ENCODE data around the gene ZNF749. TPM values are rescaled to one million over a fixed set of nuclear protein-coding genes. Genes with fewer than 3 reads are reported as not detected.
"Not testable (repeated sequence)": the region's sequence is repeated elsewhere in the genome, so short reads cannot be mapped to it uniquely, and the experiment has no call there.

Gene ZNF749
- total RNA-seq, 1 experiment from 2014 or later, result 21.6 TPM

DNA sequence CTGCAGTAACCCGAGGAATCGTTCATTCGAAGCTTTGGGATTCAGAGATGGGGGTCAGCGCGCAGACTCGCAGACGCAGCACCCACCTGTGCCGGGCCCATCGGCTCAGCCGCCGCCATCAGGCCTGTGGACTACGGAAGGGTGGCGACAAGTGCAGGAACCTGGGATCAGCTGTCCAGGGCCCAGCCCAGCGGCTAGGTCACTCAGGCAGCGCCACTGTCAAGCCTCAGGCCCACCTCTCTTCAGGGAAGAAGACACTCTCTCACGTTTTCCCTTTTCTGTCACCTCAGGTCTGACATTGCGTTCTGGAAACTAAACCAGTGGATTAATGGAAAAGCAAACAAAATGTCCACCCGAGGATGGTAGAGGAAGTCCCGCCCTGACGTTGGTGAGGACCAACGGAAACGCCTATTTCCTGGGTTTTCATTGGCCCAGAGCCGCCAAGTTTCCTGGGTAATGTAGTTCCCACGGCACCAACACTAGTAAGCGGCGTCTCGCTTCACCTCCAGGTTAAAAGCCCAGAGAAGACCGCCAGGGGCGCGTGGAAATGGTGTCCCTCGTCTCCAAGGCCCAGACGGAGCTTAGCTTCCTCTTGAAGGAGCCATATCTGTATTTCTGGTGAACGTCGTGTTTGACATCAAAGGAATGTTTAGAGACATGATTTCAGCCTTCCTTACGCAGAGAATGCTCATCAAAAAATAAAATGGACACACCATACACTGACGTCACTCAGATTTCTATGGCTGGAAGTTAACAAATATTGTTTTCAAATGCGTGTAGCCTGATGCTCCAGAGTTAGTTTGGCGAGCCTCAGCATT lies 42.3 kb downstream of the ZNF749 start, which contains the start of gene ZNF772:
Gene ZNF772, minus strand, starts transcription at position 376 of the 818 bp plus-strand sequence. Its CDS starts 257 bp downstream, at position 119.
- TSS peak; percentile 80 for BruUV-seq (replicated peaks)
- POLR2A ChIA-PET (ENCODE audit: low non-redundant PET), result interaction anchor here (0.6 kb wide), 1 partner anchor 336 kb away, joined by 3 read pairs; no protein-coding TSS in a partner anchor
- peak; percentile 64 for TF ChIP-seq CTCF (conservative IDR thresholded peaks at IDR 0.05; ENCODE audit: low read depth, low read length)
- no peak for TF ChIP-seq EZH2 (IDR thresholded peaks at IDR 0.05; ENCODE audit: borderline replicate concordance, low read depth, low read length, poor library complexity, severe bottlenecking)

GRCh38 chr19:57487477-57488298 lies 52.6 kb downstream of the ZNF749 start, which contains the start of gene ZNF419:
TSS of gene ZNF419 (plus strand) at chr19:57487750. CDS start at chr19:57487951, 201 bp downstream.
- CTCF ChIA-PET; intact Hi-C loops (cut with micrococcal nuclease; ENCODE audit: unreplicated experiment); BruUV-seq (replicated peaks); H3K9me3 ChIP-seq (ENCODE audit: low read depth, low read length, poor library complexity, severe bottlenecking); H3K27me3 ChIP-seq (replicated peaks; ENCODE audit: insufficient read depth, low read depth, low read length, poor library complexity); H3K4me1 ChIP-seq (ENCODE audit: insufficient read depth, low read length, poor library complexity, severe bottlenecking): not testable (repeated sequence)
- peak within 1 kb of the TSS; percentile 55 for H3K27ac ChIP-seq (ENCODE audit: low read depth, low read length, poor library complexity, severe bottlenecking)
- peak within 1 kb of the TSS; percentile 73 for H3K4me3 ChIP-seq (ENCODE audit: low read depth, low read length, poor library complexity, severe bottlenecking)
- peaks cover 20% of the 10 kb centered on the region for H3K36me3 ChIP-seq (ENCODE audit: insufficient read depth, low read length, poor library complexity, severe bottlenecking)
- POLR2A ChIA-PET (ENCODE audit: low non-redundant PET), result interaction anchor here (0.8 kb wide), 1 partner anchor 860 kb away, joined by 4 read pairs; no protein-coding TSS in a partner anchor
- DNase-seq (ENCODE audit: low spot score), result peak; percentile 91

More for the DNA sequence above, 42.3 kb downstream of the ZNF749 start, which contains the start of gene ZNF772:
- Histone ChIP-seq H3K9me3 (ENCODE audit: low read depth, low read length, poor library complexity, severe bottlenecking) (peaks cover 61% of the 10 kb centered on the region), H3K36me3 (ENCODE audit: insufficient read depth, low read length, poor library complexity, severe bottlenecking) (peaks cover 40% of the 10 kb centered on the region), H3K27me3 (replicated peaks; ENCODE audit: insufficient read depth, low read depth, low read length, poor library complexity) (no peaks in the 10 kb centered on the region), H3K4me3 (ENCODE audit: low read depth, low read length, poor library complexity, severe bottlenecking) (peak within 1 kb of the TSS; percentile 68), H3K27ac (ENCODE audit: low read depth, low read length, poor library complexity, severe bottlenecking) (peak within 1 kb of the TSS; percentile 68), H3K4me1 (ENCODE audit: insufficient read depth, low read length, poor library complexity, severe bottlenecking) (no peaks in the 10 kb centered on the region)
- peak; percentile 97 for DNase-seq (ENCODE audit: low spot score)
- intact Hi-C loops (cut with micrococcal nuclease; ENCODE audit: unreplicated experiment), result no loop called here
- CTCF ChIA-PET, result interaction anchor here (0.5 kb wide), 1 partner anchor 22 kb away, joined by 5 read pairs; no protein-coding TSS in a partner anchor

GRCh38 chr19:57488299-57488644 lies 53.1 kb downstream of the ZNF749 start:
- intact Hi-C loops (cut with micrococcal nuclease; ENCODE audit: unreplicated experiment); CTCF ChIA-PET; H3K9me3 ChIP-seq (ENCODE audit: low read depth, low read length, poor library complexity, severe bottlenecking); H3K4me1 ChIP-seq (ENCODE audit: insufficient read depth, low read length, poor library complexity, severe bottlenecking); H3K27me3 ChIP-seq (replicated peaks; ENCODE audit: insufficient read depth, low read depth, low read length, poor library complexity); H3K27ac ChIP-seq (ENCODE audit: low read depth, low read length, poor library complexity, severe bottlenecking); DNase-seq (ENCODE audit: low spot score); POLR2A ChIA-PET (ENCODE audit: low non-redundant PET): not testable (repeated sequence)
- Histone ChIP-seq H3K4me3 (ENCODE audit: low read depth, low read length, poor library complexity, severe bottlenecking) (peak overlapping the region; percentile 73), H3K36me3 (ENCODE audit: insufficient read depth, low read length, poor library complexity, severe bottlenecking) (peaks cover 25% of the 10 kb centered on the region)
- BruUV-seq (replicated peaks), result TSS peak; percentile 44

Other genes with a start within 250 kb of the ZNF749 start
- gene ZNF264, start 243.8 kb upstream of the ZNF749 start, total RNA-seq (2021), result 25.1 and 25.8 TPM in 2 replicates
- gene AURKC, start 204.3 kb upstream of the ZNF749 start, total RNA-seq (2021), result 1.2 and 1.5 TPM in 2 replicates
- 11.7 and 14.7 TPM in 2 replicates for gene ZNF805, start 194.7 kb upstream of the ZNF749 start, total RNA-seq (2021)
- gene ZNF460, start 154.8 kb upstream of the ZNF749 start, total RNA-seq (2021), result 53.3 and 58.4 TPM in 2 replicates
- 10.1 and 10.6 TPM in 2 replicates for gene ZNF543, start 114.9 kb upstream of the ZNF749 start, total RNA-seq (2021)
- gene ZNF304, start 84.1 kb upstream of the ZNF749 start, total RNA-seq (2021), result 10.2 and 11.0 TPM in 2 replicates
- gene TRAPPC2B, start 71.8 kb upstream of the ZNF749 start, total RNA-seq (2021), result 16.8 and 18.7 TPM in 2 replicates
- gene ZNF547, start 71.8 kb upstream of the ZNF749 start, total RNA-seq (2021), result 5.0 and 6.1 TPM in 2 replicates
- 16.9 TPM in 2 replicates for gene ZNF548, start 45.5 kb upstream of the ZNF749 start, total RNA-seq (2021)
- gene ZNF17, start 24.2 kb upstream of the ZNF749 start, total RNA-seq (2021), result 13.1 and 19.2 TPM in 2 replicates
- 0.41 and 0.83 TPM in 2 replicates for gene VN1R1, start 21.8 kb downstream of the ZNF749 start, total RNA-seq (2021)
- gene ZNF772, start 42.2 kb downstream of the ZNF749 start, total RNA-seq (2021), result 19.4 and 21.2 TPM in 2 replicates
- gene ZNF419, start 52.4 kb downstream of the ZNF749 start, total RNA-seq (2021), result 12.4 and 14.6 TPM in 2 replicates
- 9.7 and 13.4 TPM in 2 replicates for gene ZNF773, start 64.6 kb downstream of the ZNF749 start, total RNA-seq (2021)
- 8.5 and 10.1 TPM in 2 replicates for gene ZNF549, start 92.0 kb downstream of the ZNF749 start, total RNA-seq (2021)
- 9.6 and 11.5 TPM in 2 replicates for gene ZNF550, start 124.5 kb downstream of the ZNF749 start, total RNA-seq (2021)
- 6.8 and 7.1 TPM in 2 replicates for gene ZNF416, start 143.6 kb downstream of the ZNF749 start, total RNA-seq (2021)
- 16.3 and 16.7 TPM in 2 replicates for gene ZIK1, start 148.8 kb downstream of the ZNF749 start, total RNA-seq (2021)
- 9.4 and 11.3 TPM in 2 replicates for gene ZNF530, start 164.6 kb downstream of the ZNF749 start, total RNA-seq (2021)
- 24.3 and 24.7 TPM in 2 replicates for gene ZNF134, start 178.9 kb downstream of the ZNF749 start, total RNA-seq (2021)
- gene ZNF211, start 197.8 kb downstream of the ZNF749 start, total RNA-seq (2021), result 8.2 and 10.1 TPM in 2 replicates
- not detected in 2 replicates for gene ZSCAN4, start 233.6 kb downstream of the ZNF749 start, total RNA-seq (2021)
- gene ZNF551, start 246.7 kb downstream of the ZNF749 start, total RNA-seq (2021), result 12.7 and 17.8 TPM in 2 replicates